ENCODE measurements around the gene SRMS.

The SRMS gene, protein sequence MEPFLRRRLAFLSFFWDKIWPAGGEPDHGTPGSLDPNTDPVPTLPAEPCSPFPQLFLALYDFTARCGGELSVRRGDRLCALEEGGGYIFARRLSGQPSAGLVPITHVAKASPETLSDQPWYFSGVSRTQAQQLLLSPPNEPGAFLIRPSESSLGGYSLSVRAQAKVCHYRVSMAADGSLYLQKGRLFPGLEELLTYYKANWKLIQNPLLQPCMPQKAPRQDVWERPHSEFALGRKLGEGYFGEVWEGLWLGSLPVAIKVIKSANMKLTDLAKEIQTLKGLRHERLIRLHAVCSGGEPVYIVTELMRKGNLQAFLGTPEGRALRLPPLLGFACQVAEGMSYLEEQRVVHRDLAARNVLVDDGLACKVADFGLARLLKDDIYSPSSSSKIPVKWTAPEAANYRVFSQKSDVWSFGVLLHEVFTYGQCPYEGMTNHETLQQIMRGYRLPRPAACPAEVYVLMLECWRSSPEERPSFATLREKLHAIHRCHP

DNA sequence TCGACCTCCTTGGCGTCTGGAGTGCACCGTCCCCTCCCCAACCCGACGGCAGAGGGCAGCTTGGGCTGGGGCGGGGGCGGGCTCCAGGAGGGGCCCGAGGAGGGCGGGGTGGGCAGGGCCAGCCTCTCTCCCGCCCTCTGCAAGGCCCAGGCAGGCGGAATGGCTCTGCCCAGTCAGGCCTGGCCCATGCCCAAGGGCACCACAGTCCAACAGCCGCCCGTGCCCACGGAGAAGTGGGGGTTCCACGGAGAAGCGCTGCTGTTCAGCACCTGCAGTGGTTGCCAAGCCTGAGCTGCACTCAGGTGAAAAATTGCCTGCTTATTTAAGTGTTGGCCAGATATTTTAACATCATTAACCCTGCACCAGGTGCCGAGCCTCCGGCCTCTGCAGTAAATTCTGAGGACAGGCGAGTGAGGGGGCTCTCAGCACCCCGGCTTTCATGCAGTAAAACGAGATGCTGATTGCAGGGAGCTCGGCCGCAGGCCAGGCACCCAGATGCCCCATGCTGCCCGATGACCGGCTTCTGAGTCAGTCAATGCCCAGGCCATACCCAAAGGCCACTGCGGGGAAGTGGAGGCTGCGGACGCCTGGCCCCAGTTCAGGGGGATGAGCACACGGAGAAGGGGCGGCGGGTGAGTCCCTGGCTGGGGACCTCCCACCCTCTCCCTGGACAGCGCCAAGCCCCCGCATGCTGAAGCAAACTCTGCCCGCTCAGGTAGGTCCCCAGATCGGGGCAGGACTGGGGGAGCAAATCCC lies at the start of gene SRMS:
TSS of gene SRMS (minus strand) at position 25 of the 756 bp plus-strand sequence. CDS start 286 bp downstream, outside the sequence.
- H3K4me3 ChIP-seq (ENCODE audit: low read depth, low read length) = no peak within 1 kb of the TSS
- TF ChIP-seq, protein P1, sequence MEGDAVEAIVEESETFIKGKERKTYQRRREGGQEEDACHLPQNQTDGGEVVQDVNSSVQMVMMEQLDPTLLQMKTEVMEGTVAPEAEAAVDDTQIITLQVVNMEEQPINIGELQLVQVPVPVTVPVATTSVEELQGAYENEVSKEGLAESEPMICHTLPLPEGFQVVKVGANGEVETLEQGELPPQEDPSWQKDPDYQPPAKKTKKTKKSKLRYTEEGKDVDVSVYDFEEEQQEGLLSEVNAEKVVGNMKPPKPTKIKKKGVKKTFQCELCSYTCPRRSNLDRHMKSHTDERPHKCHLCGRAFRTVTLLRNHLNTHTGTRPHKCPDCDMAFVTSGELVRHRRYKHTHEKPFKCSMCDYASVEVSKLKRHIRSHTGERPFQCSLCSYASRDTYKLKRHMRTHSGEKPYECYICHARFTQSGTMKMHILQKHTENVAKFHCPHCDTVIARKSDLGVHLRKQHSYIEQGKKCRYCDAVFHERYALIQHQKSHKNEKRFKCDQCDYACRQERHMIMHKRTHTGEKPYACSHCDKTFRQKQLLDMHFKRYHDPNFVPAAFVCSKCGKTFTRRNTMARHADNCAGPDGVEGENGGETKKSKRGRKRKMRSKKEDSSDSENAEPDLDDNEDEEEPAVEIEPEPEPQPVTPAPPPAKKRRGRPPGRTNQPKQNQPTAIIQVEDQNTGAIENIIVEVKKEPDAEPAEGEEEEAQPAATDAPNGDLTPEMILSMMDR (IDR thresholded peaks at IDR 0.05; ENCODE audit: low read depth, low read length) = no peak

DNA sequence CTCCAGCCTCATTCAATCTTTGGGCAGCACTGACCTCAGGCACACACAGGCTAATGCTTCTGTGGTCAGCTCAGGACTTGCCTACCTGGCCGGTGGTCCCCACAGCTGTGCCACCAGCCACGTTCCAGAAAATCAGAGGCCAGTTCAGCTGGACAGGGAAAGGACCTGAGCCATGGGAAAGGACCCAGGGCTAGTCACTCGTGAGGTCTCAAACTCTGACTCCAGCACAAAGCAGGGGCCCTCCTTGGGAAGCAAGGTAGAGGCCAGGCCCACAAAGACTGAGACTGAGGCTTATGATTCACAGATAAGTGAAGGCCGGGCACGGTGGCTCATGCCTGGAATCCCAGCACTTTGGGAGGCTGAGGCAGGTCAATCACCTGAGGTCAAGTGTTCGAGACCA lies 48.9 kb upstream of the SRMS start:
- H3K4me3 ChIP-seq (ENCODE audit: low read depth, low read length) = no peak overlapping the region
- TF ChIP-seq, protein P1 (IDR thresholded peaks at IDR 0.05; ENCODE audit: low read depth, low read length) = no peak

DNA sequence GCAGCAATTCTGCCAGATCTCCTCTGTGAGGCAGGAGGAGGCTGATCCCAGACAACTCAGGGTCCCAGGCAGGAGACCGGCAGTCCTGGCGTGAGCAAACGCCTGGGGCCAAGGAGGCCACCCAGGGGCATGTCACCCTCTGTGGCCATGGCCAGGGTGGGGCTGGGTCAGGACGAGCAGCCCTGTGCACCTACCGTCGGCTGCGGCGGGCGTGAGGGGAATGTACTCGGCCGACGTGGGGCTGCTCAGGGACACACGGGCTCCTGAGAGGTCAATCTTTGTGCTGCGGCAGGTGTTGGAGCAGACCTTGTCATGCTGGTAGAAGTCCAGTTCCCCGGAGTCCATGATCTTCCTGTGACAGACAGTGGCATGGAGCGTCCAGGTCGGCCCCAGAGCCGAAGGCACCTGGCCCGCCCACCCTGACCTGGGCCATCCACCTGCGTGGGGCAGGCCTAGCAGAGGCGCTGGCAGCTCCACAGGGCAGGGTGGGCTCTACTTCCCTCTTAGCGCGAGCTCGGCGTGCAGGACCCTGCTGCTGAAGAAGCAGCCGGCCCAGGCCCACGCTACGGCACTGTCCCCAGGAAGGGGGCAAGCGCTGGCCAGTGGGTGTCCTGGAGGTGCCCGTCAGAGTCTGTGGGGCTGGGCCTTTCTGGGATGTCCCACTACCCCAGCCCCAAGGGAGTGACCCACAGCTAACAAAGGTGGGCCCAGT lies 48.0 kb upstream of the SRMS start:
- H3K4me3 ChIP-seq (ENCODE audit: low read depth, low read length) = no peak overlapping the region
- TF ChIP-seq, protein P1 (IDR thresholded peaks at IDR 0.05; ENCODE audit: low read depth, low read length) = no peak

DNA sequence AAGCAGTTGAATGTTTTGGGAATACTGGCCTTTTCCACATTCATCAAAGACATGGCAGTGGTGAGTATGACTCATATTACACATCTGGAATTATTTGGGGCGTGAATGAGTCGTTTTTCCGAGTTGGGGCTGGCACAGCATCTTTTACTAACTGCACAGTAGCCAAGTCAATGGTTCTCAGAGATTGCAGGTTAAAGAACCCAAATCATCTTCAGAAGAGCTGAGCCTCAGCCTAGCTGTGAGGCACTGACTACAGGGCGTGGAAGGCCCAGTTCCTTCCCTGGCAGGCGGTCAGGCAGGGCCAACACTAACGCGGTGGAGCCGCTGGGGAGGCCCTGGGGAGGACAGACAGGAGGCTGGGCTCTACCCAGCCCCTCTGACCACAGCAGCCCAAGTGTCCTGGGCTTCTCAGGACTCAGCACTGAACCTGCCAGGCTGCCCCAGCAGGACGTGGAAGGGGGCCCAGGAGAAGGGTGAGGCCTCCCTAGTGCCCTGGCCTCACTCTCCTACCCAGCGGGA lies 46.6 kb upstream of the SRMS start:
- no peak overlapping the region for H3K4me3 ChIP-seq (ENCODE audit: low read depth, low read length)
- TF ChIP-seq, protein P1 (IDR thresholded peaks at IDR 0.05; ENCODE audit: low read depth, low read length) = no peak

DNA sequence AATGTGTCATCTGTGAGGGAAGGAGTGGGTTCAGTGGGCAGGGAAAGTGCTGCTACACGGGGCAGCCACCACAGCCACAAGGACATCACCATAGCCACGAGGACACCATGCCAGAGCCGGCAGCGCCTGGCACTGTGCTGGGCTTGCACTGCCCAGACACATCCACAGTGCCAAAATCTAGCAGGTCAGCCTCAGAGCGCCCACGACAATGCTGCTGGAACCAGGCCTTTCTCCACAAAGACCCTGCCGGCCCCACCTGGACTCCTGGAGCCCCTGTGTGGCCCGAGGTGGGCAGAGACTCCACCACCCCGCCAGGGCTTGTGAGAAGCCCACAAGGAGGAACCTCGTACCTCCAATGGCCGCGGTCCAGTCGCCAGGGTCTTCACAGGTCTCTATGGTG lies 45.1 kb upstream of the SRMS start:
- TF ChIP-seq, protein P1 (IDR thresholded peaks at IDR 0.05; ENCODE audit: low read depth, low read length) = no peak
- H3K4me3 ChIP-seq (ENCODE audit: low read depth, low read length) = no peak overlapping the region

DNA sequence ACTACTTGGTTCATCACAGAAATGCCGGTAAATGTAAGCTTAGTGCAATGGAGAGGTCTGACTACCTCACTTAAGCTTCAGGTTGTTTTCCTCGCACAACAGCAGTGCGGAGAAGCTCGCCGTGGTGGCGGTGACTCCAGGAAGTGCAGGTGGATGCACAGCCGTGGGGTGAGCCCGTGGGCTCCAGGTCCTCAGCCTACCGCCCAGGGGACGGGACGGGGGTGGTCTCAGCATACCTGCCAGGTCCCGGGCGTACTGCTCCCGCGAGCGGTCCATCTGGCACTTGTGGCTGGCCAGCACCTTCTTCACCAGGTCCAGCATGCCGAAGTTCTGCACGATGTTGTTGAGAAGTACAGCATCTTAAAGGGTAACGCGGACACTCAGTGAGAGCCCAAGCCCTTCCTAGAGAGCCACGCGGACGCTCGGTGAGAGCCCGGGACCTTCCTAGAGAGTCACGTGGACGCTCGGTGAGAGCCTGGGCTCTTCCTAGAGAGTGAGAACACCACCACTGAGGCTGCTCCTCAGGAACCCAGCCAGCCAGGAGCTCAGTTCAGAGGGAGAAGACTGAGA lies 44.3 kb upstream of the SRMS start:
- H3K4me3 ChIP-seq (ENCODE audit: low read depth, low read length) = no peak overlapping the region

More for the DNA sequence above, 44.3 kb upstream of the SRMS start:
- TF ChIP-seq, protein P1 (IDR thresholded peaks at IDR 0.05; ENCODE audit: low read depth, low read length) = no peak
